Esophagus squamous epithelium (tissue), 4 donors: ENCODE data around the gene CFAP52.

Source experiments
- CTCF ChIP-seq, 6 experiments: fragments of 450-650 bp in 4 of 6; fragments of 200-600 bp in 2 of 6; sonication (generic) in 2 of 6; IDR thresholded peaks; one replicate each; pipeline ENCODE4 v1.5.1; 2016 to 2019; ENCODE audit warnings: antibody characterized with exemption in 6 of 6, mild to moderate bottlenecking in 4 of 6, moderate library complexity in 4 of 6
- POLR2A ChIP-seq, 4 donors: fragments of 450-650 bp; IDR thresholded peaks; one replicate each; pipeline ENCODE4 v1.6.1; 2017; ENCODE audit warnings: antibody characterized with exemption in 4 of 4, mild to moderate bottlenecking in 4 of 4, moderate library complexity in 3 of 4

- no peak for TF ChIP-seq POLR2A (IDR thresholded peaks at IDR 0.05)
- no peak for TF ChIP-seq CTCF (IDR thresholded peaks at IDR 0.05)
These were observed 96.2 kb downstream of the CFAP52 start for GRCh38 chr17:9672691-9673090.
